Endodermal cell (in vitro differentiated cells): Measurements from ENCODE around the gene CDCP2. TPM values are rescaled to one million over a fixed set of nuclear protein-coding genes. Genes with fewer than 3 reads are reported as not detected.

Experiments used
- DNase-seq: peaks from one replicate; pipeline ENCODE4 v3.0.0-alpha.2; 2017
- H3K27ac ChIP-seq: 2 replicates; pipeline ENCODE4 v1.5.1; 2013; ENCODE audit warnings: mild to moderate bottlenecking, low read depth, low read length, moderate library complexity
- H3K27me3 ChIP-seq: 2 replicates; pipeline ENCODE4 v1.6.1; 2013; ENCODE audit warnings: mild to moderate bottlenecking, low read length, moderate library complexity; ENCODE audit not compliant: insufficient read depth, control insufficient read depth, poor library complexity, severe bottlenecking
- H3K36me3 ChIP-seq: 2 replicates; pipeline ENCODE4 v1.7.0; 2013; ENCODE audit warnings: mild to moderate bottlenecking, low read length, moderate library complexity; ENCODE audit not compliant: control insufficient read depth, insufficient read depth
- H3K4me1 ChIP-seq: one replicate; pipeline ENCODE4 v1.7.0; 2013; ENCODE audit warnings: low read length; ENCODE audit not compliant: control insufficient read depth, insufficient read depth
- H3K4me3 ChIP-seq: 2 replicates; pipeline ENCODE4 v1.5.1; 2013; ENCODE audit warnings: mild to moderate bottlenecking, low read length, moderate library complexity
- H3K9ac ChIP-seq: 2 replicates; pipeline ENCODE4 v1.6.1; 2013; ENCODE audit warnings: mild to moderate bottlenecking, low read length, moderate library complexity; ENCODE audit not compliant: poor library complexity, severe bottlenecking; ENCODE audit errors: extremely low read depth
- H3K9me3 ChIP-seq: 2 replicates; pipeline ENCODE4 v1.6.1; 2013; ENCODE audit warnings: mild to moderate bottlenecking, low read length, moderate library complexity; ENCODE audit not compliant: control insufficient read depth
- H3K27ac Mint-ChIP-seq: 2 replicates; pipeline ENCODE4 v1.8.0; 2020; ENCODE audit warnings: mixed read lengths
- H3K27me3 Mint-ChIP-seq: 2 replicates; pipeline ENCODE4 v1.8.0; 2021; ENCODE audit warnings: mild to moderate bottlenecking, mixed read lengths; ENCODE audit not compliant: insufficient read depth
- H3K36me3 Mint-ChIP-seq: 2 replicates; pipeline ENCODE4 v1.8.0; 2020; ENCODE audit warnings: low read depth, mixed read lengths
- H3K4me1 Mint-ChIP-seq: 2 replicates; pipeline ENCODE4 v1.8.0; 2020; ENCODE audit warnings: mixed read lengths
- H3K4me3 Mint-ChIP-seq: 2 replicates; pipeline ENCODE4 v1.8.0; 2020; ENCODE audit warnings: mild to moderate bottlenecking, moderate library complexity, mixed read lengths
- H3K9me3 Mint-ChIP-seq: 2 replicates; pipeline ENCODE4 v1.8.0; 2020; ENCODE audit warnings: mild to moderate bottlenecking, mixed read lengths
- CTCF ChIP-seq: fragments of 200-600 bp; sonication (generic); conservative IDR thresholded peaks from 2 replicates; pipeline ENCODE4 v1.5.0; 2021; ENCODE audit warnings: antibody characterized with exemption, mild to moderate bottlenecking
- WGBS, 2 experiments: methylation state at CpG; one replicate each; pipeline versions ENCODE4 v1.1.5 to v1.1.7; 2013; ENCODE audit warnings: missing lambda C conversion rate in 2 of 2, mixed read lengths in 1 of 2; ENCODE audit not compliant: insufficient coverage in 1 of 2, insufficient read length in 1 of 2; 5-methylcytosine and 5-hydroxymethylcytosine counted together
- total RNA-seq, 2 donors: library from RNA; stranded (reverse); fragmentation: NEBNext Ultra II Directional in 1 of 2; extraction: Animal tissue kit (Norgen Biotek cat#: 25700) in 1 of 2; gene quantifications; 2 replicates in 1 of 2; 3 replicates in 1 of 2; pipeline ENCODE4 v1.2.1, GENCODE V29; 2021

CDCP2 gene
- total RNA-seq, 2 donors from 2014 or later: not detected

- no peak for TF ChIP-seq CTCF
- no peaks in the 10 kb centered on the region for H3K9me3 Mint-ChIP-seq
- Histone ChIP-seq H3K36me3 (no peaks in the 10 kb centered on the region), H3K4me3 (no peak overlapping the region), H3K9ac (no peak overlapping the region), H3K27me3 (no peaks in the 10 kb centered on the region), H3K9me3 (no peaks in the 10 kb centered on the region), H3K27ac (no peak overlapping the region), H3K4me1 (peaks cover 5% of the 10 kb centered on the region)
- H3K4me1 Mint-ChIP-seq: peaks cover 25% of the 10 kb centered on the region
- no peaks in the 10 kb centered on the region for H3K36me3 Mint-ChIP-seq
- peak; percentile 26 for DNase-seq
- H3K27me3 Mint-ChIP-seq: no peaks in the 10 kb centered on the region
- WGBS, 2 experiments: 87 to 100% methylated on average over 2 to 4 of the region's 4 CpGs
- no peak overlapping the region for H3K4me3 Mint-ChIP-seq
- no peak overlapping the region for H3K27ac Mint-ChIP-seq
Measured at GRCh38 chr1:54114001-54114400, 38.8 kb downstream of the CDCP2 start.

- Mint-ChIP-seq H3K27ac (no peak overlapping the region), H3K9me3 (no peaks in the 10 kb centered on the region), H3K27me3 (no peaks in the 10 kb centered on the region), H3K36me3 (no peaks in the 10 kb centered on the region), H3K4me1 (peaks cover 25% of the 10 kb centered on the region), H3K4me3 (no peak overlapping the region)
- H3K27ac ChIP-seq: no peak overlapping the region
- DNase-seq: peak; percentile 40
- WGBS, 2 experiments: 90 to 93% methylated on average over 2 to 5 of the region's 5 CpGs
- no peak overlapping the region for H3K4me3 ChIP-seq
- no peaks in the 10 kb centered on the region for H3K36me3 ChIP-seq
- no peaks in the 10 kb centered on the region for H3K9me3 ChIP-seq
- no peak for TF ChIP-seq CTCF
- H3K4me1 ChIP-seq: peaks cover 5% of the 10 kb centered on the region
- H3K27me3 ChIP-seq: no peaks in the 10 kb centered on the region
- no peak overlapping the region for H3K9ac ChIP-seq
Measured at GRCh38 chr1:54112705-54113368, 40.0 kb downstream of the CDCP2 start.

- Histone ChIP-seq H3K9ac (no peak overlapping the region), H3K4me1 (peaks cover 5% of the 10 kb centered on the region), H3K4me3 (no peak overlapping the region), H3K36me3 (no peaks in the 10 kb centered on the region), H3K27ac (no peak overlapping the region), H3K9me3 (no peaks in the 10 kb centered on the region), H3K27me3 (no peaks in the 10 kb centered on the region)
- Mint-ChIP-seq H3K4me1 (peaks cover 22% of the 10 kb centered on the region), H3K36me3 (no peaks in the 10 kb centered on the region), H3K27me3 (no peaks in the 10 kb centered on the region), H3K27ac (no peak overlapping the region), H3K9me3 (no peaks in the 10 kb centered on the region), H3K4me3 (no peak overlapping the region)
- DNase-seq: no peak
- TF ChIP-seq CTCF: no peak
- 96 to 100% methylated on average over 1 to 6 of the region's 7 CpGs for WGBS, 2 experiments
Measured at GRCh38 chr1:54112027-54112426, 40.8 kb downstream of the CDCP2 start.
